ENCODE measurements around the gene UBC.

Gene UBC

GRCh38 chr12:124914392-124915238, at the start of gene UBC:
UBC (minus strand) TSS chr12:124914650; CDS start chr12:124913771, 879 bp downstream.
- TF ChIP-seq CTCF (IDR thresholded peaks at IDR 0.05; ENCODE audit: insufficient read depth, missing control alignments) = no peak
- no peak for FAIRE-seq
- no peak for DNase-seq (ENCODE audit: insufficient read length, low spot score)

- FAIRE-seq (no peak), DNase-seq (ENCODE audit: insufficient read length, low spot score) (no peak)
- TF ChIP-seq CTCF (IDR thresholded peaks at IDR 0.05; ENCODE audit: insufficient read depth, missing control alignments) = no peak
Measured at GRCh38 chr12:124963211-124963610, 48.8 kb upstream of the UBC start.

GRCh38 chr12:124961055-124961454, 46.6 kb upstream of the UBC start:
- no peak for TF ChIP-seq CTCF (IDR thresholded peaks at IDR 0.05; ENCODE audit: insufficient read depth, missing control alignments)
- DNase-seq (ENCODE audit: insufficient read length, low spot score) (no peak), FAIRE-seq (no peak)

GRCh38 chr12:124956571-124956970, 42.1 kb upstream of the UBC start:
- FAIRE-seq = no peak
- TF ChIP-seq CTCF (IDR thresholded peaks at IDR 0.05; ENCODE audit: insufficient read depth, missing control alignments) = no peak
- DNase-seq (ENCODE audit: insufficient read length, low spot score) = no peak

- no peak for FAIRE-seq
- DNase-seq (ENCODE audit: insufficient read length, low spot score) = no peak
- TF ChIP-seq CTCF (IDR thresholded peaks at IDR 0.05; ENCODE audit: insufficient read depth, missing control alignments) = no peak
Measured at GRCh38 chr12:124954771-124955170, 40.3 kb upstream of the UBC start.

- no peak for DNase-seq (ENCODE audit: insufficient read length, low spot score)
- no peak for FAIRE-seq
- TF ChIP-seq CTCF (IDR thresholded peaks at IDR 0.05; ENCODE audit: insufficient read depth, missing control alignments) = no peak
Measured at GRCh38 chr12:124953689-124954405, 39.4 kb upstream of the UBC start.

GRCh38 chr12:124952801-124953200, 38.4 kb upstream of the UBC start:
- TF ChIP-seq CTCF (IDR thresholded peaks at IDR 0.05; ENCODE audit: insufficient read depth, missing control alignments) = no peak
- DNase-seq (ENCODE audit: insufficient read length, low spot score) (peak; percentile 4), FAIRE-seq (no peak)

All from D721Med (cell line).